Measurements from ENCODE around the gene TGFBI.
A peak's percentile ranks its signal among the peaks of the same experiment; 100 is the strongest.

Gene TGFBI

GRCh38 chr5:136028782-136029742 lies at the start of gene TGFBI:
Gene TGFBI, plus strand, starts transcription at chr5:136028988. Its CDS starts 68 bp downstream, at chr5:136029056.
- peak; percentile 24 to 44 for DNase-seq

DNA sequence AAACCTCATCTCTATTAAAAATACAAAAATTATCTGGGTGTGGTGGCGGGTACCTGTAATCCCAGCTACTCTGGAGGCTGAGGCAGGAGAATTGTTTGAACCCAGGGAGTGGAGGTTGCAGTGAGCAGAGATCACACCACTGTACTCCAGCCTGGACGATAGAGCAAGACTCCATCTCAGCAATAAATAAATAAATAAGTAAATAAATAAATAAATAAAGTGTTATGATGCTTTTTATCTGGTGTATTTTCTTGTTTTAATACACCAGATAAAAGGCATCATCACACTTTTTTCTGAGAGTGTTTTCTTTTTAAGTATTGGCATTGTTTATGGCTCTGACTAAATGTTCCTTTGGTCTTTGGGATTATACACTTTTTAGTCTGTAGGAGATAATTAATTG lies 49.8 kb upstream of the TGFBI start:
- DNase-seq, result no peak

DNA sequence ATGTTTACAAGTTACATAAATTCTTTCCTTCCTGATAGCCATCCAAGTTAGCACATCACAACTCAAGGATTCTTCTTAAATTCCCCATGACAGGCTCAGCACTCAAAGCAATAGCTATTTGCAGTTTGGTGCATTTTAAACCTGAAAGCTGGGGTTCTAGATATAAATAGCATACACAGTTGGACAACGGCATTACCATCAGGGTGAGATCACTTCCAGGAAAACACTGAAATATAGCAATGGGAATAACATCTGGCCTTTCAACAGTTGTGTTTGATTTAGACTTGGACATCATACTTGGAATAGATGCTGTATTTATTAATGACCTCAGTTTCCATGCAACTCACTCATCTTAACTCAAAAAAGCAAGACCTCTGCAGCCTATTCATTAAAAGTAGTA lies 49.3 kb upstream of the TGFBI start:
- DNase-seq, result no peak

DNA sequence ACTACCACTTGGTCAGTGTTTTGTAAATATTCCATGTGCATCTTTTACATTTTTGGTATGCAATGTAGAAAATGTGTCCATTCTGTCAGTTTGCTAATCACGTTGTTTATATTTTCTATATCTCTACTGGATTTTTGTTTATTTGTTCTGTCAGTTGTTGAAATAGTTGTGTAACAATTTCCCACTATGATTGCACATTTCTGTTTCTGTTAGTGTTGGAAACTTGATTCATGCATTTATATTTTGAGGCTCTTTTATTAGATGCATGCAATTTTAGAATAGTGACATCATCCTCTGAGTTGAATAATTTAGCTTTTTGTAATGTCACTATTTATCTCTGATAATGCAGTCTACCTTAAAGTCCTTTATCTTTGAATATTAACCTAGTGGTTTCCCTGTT lies 48.2 kb upstream of the TGFBI start:
- no peak for DNase-seq

GRCh38 chr5:135985951-135986350 lies 42.8 kb upstream of the TGFBI start:
- no peak for DNase-seq

GRCh38 chr5:135986401-135986800 lies 42.4 kb upstream of the TGFBI start:
- no peak for DNase-seq

DNA sequence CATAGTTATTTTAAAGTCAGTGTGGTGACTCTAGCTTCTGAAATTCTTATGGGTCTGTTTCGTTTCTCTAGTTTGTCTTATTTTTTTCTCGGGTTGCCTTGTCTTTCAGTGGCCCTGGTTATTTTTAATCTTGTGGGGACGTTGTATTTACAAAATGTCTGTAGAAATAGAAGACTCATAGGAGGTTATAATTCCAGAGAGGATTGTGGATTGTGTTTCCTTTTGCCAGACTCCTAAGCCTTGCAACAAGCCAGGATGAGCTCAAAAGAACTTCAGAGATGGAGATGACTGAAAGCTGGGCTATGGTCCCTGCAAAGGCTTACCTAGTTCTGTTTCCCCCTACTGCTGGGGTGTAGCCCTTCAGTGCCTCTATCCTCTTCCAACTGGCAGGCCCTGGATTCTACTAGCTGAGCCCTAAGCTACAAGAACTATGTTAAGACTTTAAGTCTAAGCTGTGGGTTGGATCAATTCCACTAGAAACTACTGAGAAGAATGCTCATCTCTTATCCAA lies 41.8 kb upstream of the TGFBI start:
- DNase-seq, result no peak

- DNase-seq, result no peak
Measured at GRCh38 chr5:135988546-135988945, 40.2 kb upstream of the TGFBI start.

- no peak for DNase-seq
Measured at GRCh38 chr5:135989686-135990085, 39.1 kb upstream of the TGFBI start.

DNA sequence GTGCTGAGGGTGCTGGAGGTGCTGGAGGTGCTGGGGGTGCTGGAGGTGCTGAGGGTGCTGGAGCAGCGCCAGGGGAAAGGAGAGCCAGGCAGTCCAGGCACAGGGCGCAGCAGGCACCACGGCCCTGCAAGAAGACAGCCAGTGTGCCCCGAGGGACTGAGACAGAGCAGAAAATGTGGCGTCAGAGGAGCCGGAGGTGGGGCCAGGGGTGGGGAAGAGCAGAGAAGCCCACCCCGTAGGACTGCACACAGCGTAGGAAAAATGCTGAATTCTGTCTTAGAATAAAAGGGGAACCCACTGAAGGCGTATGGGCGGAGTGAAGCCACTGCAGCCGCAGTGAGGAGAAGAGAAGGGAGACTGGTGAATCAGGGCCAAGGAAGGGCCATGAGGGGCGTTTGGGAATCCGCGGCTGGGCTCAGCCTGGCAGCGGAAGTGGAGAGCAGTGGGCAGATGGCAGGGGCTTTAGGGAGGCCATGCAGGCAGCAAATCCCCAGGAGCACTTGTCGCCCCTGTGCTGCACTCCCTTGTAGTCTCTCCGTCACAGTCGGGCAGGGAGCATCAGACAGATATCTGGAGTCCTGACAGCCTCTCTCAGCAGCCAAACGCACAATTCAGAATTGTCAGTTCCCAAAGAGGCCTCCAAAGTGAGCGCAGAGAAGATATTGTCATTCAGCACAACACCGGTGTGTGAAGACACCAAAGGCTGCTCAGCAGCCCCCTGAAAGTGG lies 38.1 kb upstream of the TGFBI start:
- DNase-seq, result no peak

- DNase-seq, result no peak
Measured at GRCh38 chr5:135991429-135991828, 37.4 kb upstream of the TGFBI start.

DNA sequence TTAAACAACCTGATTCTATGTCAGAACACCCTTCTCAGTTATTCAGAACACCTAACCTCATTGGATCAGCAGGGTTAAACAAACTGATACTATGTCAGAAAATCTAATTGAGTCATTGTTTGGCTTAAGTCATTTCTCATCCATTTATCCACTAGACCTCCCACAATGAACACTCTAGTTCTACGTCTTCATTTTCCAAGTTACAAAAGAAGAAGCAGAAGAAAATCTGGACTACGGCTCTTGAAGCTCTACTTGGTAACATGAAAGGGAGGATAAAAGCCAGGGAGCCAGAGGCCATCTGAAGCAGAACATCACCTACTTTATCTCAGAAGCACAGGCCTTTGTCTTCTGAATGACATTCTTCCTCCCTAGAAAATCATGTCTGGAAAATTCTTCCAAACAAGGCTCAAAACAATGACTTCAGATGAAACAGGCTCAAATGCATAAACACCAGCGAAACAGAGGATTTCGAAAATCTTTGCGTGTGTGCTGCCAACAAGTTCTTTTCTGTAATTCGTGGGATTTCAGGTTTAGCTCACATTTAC lies 35.4 kb upstream of the TGFBI start:
- DNase-seq, result no peak

GRCh38 chr5:135993880-135994636 lies 34.7 kb upstream of the TGFBI start:
- DNase-seq, result no peak

DNA sequence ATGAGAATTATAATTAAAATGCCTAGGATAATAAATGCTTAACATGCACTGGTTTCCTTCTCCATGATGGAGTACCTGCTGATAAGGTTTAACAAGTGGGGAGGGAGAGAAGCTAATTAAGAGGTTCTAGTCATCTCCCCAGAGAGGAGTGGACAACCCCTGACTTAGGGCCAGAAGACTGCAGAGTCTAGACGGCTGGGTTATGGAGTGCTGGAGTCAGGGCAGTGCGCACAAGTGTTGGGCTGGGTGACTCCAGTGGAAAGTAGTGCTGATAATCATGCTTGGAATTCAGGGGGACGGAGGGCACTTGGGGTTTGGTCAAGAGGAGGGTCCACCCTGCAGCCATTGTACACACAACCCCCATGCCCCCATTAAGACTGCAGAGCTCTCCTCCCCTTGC lies 32.8 kb upstream of the TGFBI start:
- no peak for DNase-seq

DNA sequence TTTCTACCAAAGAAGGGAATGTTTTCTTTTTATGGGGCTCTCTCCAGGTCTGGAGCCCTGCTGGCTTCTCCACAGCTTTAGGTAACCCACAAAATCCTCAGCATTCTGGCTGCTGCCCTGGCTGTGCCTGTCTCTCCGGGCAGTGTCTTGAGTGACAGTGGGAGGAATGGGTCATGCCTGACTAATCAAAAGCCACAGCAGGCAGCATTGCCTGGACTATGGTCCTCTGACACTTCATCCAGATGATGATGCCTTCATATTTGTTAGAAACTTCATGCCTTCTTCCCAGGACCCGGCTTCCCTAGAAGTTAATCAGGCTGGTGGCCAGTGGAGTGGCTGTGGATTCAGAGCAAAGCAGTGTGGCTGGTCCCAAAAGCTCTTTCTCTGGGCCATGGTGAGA lies 32.2 kb upstream of the TGFBI start:
- DNase-seq, result no peak

DNA sequence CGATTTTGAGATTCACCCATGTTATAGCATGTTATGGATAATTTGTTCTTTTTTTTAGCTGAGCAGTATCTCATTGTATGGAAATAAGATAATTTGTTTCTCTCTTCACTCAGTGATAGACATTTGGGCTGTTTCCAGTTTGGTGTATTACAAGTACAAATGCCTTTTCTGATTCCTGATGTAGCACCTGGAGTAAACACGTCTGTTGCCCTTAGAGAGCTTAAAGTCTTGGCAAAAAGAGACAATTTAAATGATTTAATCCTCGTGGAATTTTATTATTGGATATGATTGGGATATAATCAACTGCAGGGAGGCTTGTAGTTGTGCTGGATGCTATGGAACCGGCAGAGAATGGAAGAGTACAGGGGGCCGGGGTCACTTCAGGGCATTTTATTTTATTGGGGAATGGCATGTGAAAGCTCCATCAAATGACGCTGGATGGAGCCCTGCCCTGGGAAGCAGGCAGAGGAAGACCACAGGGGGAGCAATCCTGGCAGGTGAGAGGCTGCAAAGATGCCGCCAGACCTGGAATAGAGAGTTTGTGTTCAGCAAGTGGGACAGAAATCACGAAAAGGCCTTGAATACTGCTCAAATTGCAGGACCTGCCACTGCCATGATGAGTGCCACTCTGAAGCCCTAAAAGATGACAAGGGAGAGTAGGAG lies 31.0 kb upstream of the TGFBI start:
- DNase-seq, result no peak

- no peak for DNase-seq
Measured at GRCh38 chr5:135998889-135999288, 29.9 kb upstream of the TGFBI start.

DNA sequence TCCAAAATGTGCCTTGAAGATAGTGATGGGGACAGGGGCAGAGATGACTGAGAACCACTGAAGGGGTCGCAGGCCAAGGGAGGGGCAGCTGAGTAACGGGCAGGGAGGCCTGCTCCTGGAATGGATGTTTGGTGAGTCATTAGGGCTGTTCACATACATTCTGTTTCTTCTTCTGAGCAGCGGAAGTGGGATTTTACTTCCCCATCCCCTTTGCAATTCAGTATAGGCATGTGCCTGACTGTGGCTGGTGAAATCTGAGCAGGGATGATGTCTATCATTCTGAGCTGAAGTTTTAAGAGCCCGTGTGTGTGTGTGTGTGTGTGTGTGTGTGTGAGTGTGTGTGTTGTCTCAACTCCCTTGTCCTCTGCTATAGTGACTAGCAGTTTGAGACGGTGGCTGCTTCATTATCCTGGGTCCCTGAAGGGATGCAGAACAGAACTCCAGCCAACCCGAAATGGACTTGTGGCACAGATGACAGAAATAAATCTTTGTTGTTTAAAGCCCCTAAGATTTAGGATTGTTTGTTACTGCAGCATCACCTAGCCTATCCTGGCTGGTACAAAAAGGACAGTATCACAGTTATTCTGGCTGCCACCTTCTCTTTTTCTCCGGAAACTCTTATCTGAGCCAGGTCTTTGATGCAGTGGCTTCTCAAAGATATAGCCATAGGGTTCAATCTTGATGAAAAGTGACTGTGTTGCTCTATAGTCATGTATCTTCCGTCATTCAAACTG lies 29.2 kb upstream of the TGFBI start:
- peak in 1 of 2 donors; percentile 43 for DNase-seq

- DNase-seq, result no peak
Measured at GRCh38 chr5:136000147-136000546, 28.6 kb upstream of the TGFBI start.

DNA sequence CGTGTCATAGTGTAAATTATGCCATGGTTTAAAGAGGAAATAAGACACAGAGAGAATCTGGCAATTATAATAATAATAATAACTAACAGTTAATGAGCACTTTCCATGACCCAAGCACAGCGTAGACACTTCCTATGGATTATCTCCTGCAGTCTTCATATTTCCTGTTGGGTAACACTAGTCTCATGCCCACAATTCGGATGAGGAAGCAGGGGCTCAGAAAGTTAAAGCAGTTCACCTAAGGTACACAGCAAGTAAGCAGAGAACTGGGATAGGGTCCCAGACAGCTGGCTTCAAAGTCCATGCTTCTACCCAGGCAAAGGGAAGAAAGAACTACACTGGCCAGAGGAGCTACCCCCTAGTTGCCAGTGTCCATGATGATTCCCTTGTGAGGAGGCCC lies 27.9 kb upstream of the TGFBI start:
- no peak for DNase-seq

GRCh38 chr5:136001466-136001981 lies 27.3 kb upstream of the TGFBI start:
- DNase-seq, result no peak
